GM18507 (cell line): ENCODE data around the gene SPAG6.
"Not testable (repeated sequence)": the region's sequence is repeated elsewhere in the genome, so short reads cannot be mapped to it uniquely, and the experiment has no call there.

Source experiments
- DNase-seq: peaks from one replicate; pipeline ENCODE4 v3.0.0; 2011; ENCODE audit warnings: low read depth; ENCODE audit not compliant: insufficient read length; ENCODE audit errors: extremely low spot score
- FAIRE-seq: peaks from 2 replicates; lab custom pipeline; 2011; peaks lifted over from hg19 to GRCh38; lab: Jason Lieb, UNC

SPAG6 gene

DNA sequence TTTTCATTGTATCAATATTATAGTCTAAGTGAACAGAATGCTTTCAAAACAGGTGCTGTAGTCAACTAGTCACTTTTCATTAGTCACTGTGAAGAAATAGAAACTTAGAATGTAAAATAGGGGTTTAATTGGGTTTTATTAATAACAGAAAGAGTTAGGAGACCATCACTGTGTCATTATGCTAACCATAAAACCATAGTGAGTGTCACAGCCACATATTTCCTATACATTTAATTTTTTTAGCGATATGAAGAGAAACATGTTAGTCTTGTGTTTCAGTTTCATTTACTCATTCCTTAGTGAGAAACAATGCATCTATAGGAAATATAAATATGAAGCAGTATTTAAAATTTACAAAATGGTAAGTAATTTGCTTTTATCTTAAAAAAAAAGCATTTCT lies 22.2 kb downstream of the SPAG6 start:
- no peak for FAIRE-seq
- no peak for DNase-seq

DNA sequence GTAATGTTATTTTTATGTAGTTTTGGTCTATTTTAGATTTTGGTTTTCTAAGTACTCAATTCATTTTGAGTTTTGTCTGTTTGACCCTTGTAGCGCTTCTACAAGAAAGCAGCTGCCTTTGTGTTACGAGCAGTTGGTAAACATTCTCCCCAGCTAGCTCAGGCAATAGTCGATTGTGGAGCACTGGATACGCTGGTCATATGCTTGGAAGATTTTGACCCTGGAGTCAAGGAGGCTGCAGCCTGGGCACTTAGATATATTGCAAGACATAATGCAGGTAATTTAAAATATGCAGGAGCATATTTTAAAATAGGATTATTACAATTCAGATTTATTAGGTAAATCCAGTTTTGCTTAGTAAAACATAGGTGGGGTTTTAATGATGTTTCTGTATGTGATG lies 23.1 kb downstream of the SPAG6 start:
- FAIRE-seq (no peak), DNase-seq (no peak)

GRCh38 chr10:22368981-22369380 lies 23.7 kb downstream of the SPAG6 start:
- DNase-seq (no peak), FAIRE-seq (no peak)

- DNase-seq (no peak), FAIRE-seq (peak; percentile 15)
These were observed 24.3 kb downstream of the SPAG6 start for GRCh38 chr10:22369434-22370072.

- FAIRE-seq (no peak), DNase-seq (no peak)
These were observed 25.0 kb downstream of the SPAG6 start for GRCh38 chr10:22370320-22370719.

DNA sequence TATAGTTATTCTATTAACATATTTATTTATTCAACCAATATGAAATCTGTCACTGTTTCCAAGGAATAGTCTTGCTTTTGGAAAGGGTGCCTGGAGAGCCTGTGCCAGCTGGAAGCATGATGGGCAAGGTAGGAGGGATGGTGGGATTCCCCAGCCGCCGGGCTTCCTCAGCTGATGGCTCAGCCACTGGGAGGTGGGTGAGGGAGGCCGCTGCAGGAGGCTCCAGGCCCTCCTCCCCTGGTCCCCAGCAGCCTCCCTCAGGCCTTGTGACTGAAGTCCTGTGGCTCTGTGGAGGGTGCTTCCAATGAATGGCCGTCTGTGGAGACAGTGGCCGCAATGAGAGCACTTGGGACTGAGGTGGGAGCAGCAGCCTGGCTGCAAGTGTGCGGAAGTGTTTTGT lies 27.0 kb downstream of the SPAG6 start:
- no peak for DNase-seq
- FAIRE-seq, result no peak

DNA sequence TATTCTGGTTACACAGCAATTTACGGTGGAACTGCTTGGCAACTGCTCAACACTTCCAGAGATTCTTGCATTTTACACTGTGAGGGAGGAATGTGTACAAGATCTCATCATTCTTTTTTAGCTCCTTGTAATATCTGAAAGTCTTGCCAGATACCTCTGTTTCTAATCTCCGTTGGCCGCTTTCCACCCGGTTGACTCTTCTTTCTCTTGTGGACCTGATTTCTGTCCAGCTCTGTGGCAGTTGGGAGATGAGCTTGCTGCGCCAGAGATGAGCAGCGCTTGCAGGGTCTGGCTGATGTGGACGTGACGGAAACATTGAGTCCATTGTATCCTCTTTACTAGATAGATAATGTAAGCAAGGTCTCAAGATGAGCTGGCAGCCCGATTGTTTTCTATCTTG lies 27.6 kb downstream of the SPAG6 start:
- no peak for DNase-seq
- no peak for FAIRE-seq

- FAIRE-seq (peak; percentile 39), DNase-seq (no peak)
These were observed 29.3 kb downstream of the SPAG6 start for GRCh38 chr10:22374489-22375126.

GRCh38 chr10:22379059-22379458 lies 33.8 kb downstream of the SPAG6 start:
- peak; percentile 83 for FAIRE-seq
- DNase-seq, result no peak

- FAIRE-seq (no peak), DNase-seq (no peak)
These were observed 36.0 kb downstream of the SPAG6 start for GRCh38 chr10:22381262-22381661.

- DNase-seq (no peak), FAIRE-seq (no peak)
These were observed 41.2 kb downstream of the SPAG6 start for GRCh38 chr10:22386503-22386902.

DNA sequence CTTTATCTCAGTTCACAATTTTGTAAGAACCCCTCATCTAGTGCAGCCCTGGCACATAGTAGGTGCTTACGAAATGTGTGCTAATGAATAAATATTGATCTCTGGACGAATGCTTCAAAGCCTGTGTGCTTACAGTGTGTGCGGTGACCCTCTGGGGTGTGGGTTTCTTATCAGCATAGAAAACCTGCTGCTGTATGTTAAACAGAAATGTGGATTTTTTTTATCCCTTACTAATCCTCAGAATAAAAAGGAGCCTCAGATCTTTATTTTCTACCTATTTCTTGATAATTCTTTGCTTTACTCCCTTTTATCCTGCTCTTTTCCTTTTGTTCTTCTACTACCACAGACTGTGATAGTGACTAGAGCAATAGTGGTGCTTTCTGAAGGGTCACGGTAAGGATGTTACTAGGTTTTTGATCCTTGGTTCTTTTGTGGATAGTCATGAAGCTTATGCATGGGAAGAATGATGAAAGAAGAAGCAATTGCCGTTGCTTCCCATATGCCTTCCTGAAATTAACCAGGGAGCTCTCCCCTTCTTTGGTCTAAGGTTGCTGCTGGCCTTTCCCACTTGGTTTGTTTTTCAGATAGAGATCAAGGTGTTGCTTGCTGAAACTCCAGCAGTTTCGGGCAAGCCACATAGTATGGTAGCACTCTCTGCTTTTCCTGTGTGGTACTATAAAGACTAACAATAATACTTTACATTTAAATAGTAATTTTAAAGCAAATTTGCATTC lies 44.7 kb downstream of the SPAG6 start:
- no peak for DNase-seq
- no peak for FAIRE-seq

DNA sequence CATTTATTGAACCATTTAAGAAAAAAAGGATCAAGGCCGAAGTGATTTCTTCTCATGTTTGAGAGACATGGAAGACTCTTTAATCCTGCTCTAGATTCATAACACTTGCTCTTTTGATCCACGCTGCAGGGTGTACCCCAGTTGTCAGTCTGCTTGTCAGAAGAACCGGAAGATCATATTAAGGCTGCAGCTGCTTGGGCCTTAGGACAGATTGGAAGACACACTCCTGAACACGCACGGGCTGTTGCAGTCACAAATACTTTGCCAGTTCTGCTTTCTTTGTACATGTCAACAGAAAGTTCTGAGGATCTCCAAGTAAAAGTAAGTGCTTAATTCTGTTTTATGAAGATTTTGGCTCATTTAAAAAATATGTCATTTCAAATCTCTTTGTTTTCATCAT lies 46.3 kb downstream of the SPAG6 start:
- FAIRE-seq, result peak; percentile 59

GRCh38 chr10:22396195-22396594 lies 50.9 kb downstream of the SPAG6 start:
- FAIRE-seq, DNase-seq: not testable (repeated sequence)

More for the DNA sequence above, 46.3 kb downstream of the SPAG6 start:
- no peak for DNase-seq

DNA sequence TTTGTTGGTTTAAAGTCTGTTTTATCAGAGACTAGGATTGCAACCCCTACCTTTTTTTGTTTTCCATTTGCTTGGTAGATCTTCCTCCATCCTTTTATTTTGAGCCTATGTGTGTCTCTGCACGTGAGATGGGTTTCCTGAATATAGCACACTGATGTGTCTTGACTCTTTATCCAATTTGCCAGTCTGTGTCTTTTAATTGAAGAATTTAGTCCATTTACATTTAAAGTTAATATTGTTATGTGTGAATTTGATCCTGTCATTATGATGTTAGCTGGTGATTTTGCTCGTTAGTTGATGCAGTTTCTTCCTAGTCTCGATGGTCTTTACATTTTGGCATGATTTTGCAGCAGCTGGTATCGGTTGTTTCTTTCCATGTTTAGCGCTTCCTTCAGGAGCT lies 61.6 kb downstream of the SPAG6 start:
- DNase-seq, FAIRE-seq: not testable (repeated sequence)

DNA sequence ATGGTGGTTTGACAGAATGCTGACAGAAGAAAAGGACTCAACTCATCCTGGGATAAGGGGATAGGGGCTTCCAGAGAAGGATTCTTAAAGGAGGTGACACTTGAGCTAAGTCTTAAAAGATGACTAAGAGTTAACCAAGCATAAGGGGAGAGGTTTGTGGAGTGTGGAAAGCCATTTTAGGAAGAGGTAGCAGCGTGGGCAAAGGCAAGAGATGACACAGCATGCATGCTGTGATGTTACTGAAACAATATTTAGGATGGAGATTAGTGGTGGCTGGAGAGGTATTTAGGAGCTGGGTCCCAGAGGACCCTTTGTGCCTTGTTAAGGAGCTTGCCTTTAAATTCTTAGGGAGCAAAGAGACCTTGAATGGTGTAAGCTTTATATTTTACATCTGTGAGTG lies 65.1 kb downstream of the SPAG6 start:
- FAIRE-seq, result no peak
- DNase-seq, result no peak

DNA sequence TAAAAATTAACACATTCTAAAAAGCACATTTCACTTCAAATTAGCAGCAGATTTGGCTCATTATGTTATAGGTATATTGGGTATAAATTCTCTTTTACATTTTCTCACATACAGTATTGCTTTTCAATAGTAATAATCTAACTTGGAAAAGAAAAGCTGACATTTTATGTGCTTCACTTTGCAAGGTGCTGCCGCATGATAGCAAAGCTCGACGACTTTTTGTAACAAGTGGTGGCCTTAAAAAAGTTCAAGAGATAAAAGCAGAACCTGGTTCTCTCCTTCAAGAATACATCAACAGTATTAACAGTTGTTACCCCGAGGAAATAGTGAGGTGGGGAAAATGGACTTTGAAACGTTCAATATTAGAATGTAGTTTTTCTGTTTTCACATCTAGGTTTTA lies 65.5 kb downstream of the SPAG6 start:
- DNase-seq, result no peak
- no peak for FAIRE-seq

- DNase-seq (no peak), FAIRE-seq (no peak)
These were observed 68.8 kb downstream of the SPAG6 start for GRCh38 chr10:22414146-22414545.

DNA sequence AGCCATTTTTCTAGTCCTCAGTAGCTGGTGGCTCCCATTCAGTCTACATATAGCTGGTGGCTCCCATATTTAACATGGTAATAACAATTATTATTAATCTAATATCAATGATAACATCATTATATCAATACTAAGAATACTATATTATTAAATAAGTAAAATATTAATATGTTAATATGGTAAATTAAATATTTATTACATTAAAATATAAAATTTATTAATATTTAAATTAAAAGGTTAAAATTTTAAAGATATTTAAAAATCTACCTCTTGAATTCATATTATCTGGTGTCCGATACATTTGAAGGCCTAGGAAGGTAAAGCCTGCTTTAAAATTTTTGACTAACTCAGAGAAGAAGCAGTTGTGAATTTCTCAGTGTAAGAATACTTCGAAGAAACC lies 69.8 kb downstream of the SPAG6 start:
- DNase-seq (no peak), FAIRE-seq (no peak)

- FAIRE-seq (no peak), DNase-seq (no peak)
These were observed 72.5 kb downstream of the SPAG6 start for GRCh38 chr10:22417736-22418268.
